ENCODE data around the gene CTDP1.

CTDP1 gene

DNA sequence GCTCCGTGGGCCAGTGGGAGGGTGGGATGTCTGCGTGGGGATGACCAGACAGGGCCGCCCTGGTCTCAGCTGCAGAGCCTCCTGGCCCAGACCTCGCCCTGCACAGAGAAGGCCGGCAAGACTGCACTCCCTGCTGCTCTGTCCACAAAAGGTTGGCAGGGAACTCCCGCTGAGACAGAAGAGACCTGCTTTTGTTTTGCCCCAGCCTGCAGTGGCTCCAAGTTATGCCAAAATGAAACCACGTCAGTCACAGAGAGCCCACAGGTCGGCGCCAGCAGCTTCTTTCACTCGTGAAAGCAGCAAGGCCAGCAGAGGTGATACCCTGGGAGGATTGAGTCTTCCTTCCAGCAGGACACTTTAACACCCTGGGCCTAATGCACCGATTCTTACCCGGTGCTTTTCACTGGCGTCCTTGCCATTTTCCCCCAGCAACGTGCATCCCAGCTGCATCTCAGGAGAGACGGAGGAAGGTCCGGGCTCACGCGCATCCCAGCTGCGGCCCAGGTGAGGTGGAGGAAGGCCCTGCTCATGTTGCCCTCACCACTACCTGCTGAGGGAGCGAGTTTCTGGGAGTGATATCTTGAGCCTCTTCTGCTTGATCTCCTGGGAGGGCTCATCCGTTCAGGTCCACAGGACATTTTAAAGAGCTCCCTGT, 22.1 kb upstream of the CTDP1 start:
- H3K4me3 ChIP-seq (ENCODE audit: low read depth, low read length): no peak overlapping the region
- TF ChIP-seq EGR2 (tag by site-specific recombination; IDR thresholded peaks at IDR 0.05; ENCODE audit: low read depth) (no peak), OSR2 (tag by site-specific recombination; IDR thresholded peaks at IDR 0.05) (no peak), ZBTB44 (tag by site-specific recombination; IDR thresholded peaks at IDR 0.05) (no peak), ZNF580 (tag by site-specific recombination; IDR thresholded peaks at IDR 0.05) (no peak), ZSCAN16 (tag by site-specific recombination; IDR thresholded peaks at IDR 0.05) (no peak), ZNF19 (tag by site-specific recombination; IDR thresholded peaks at IDR 0.05; ENCODE audit: low read depth) (no peak)
- TF ChIP-seq, protein P1, sequence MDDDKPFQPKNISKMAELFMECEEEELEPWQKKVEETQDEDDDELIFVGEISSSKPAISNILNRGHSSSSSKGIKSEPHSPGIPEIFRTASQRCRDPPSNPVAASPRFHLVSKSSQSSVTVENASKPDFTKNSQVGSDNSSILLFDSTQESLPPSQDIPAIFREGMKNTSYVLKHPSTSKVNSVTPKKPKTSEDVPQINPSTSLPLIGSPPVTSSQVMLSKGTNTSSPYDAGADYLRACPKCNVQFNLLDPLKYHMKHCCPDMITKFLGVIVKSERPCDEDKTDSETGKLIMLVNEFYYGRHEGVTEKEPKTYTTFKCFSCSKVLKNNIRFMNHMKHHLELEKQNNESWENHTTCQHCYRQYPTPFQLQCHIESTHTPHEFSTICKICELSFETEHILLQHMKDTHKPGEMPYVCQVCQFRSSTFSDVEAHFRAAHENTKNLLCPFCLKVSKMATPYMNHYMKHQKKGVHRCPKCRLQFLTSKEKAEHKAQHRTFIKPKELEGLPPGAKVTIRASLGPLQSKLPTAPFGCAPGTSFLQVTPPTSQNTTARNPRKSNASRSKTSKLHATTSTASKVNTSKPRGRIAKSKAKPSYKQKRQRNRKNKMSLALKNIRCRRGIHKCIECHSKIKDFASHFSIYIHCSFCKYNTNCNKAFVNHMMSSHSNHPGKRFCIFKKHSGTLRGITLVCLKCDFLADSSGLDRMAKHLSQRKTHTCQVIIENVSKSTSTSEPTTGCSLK (tag by site-specific recombination; IDR thresholded peaks at IDR 0.05): no peak
- POLR2A ChIA-PET: interaction anchor here (0.7 kb wide), 1 partner anchor 752 kb away, joined by 4 read pairs; no protein-coding TSS in a partner anchor
- no peak overlapping the region for H3K27ac ChIP-seq (ENCODE audit: extremely low read depth, low read depth, low read length)
- H3K36me3 ChIP-seq (ENCODE audit: control insufficient read depth in 2 of 2, insufficient read depth in 1 of 2, low read length in 2 of 2): no peaks in the 10 kb centered on the region
- CTCF ChIA-PET: no interaction called here
- H3K9me3 ChIP-seq (ENCODE audit: control insufficient read depth, insufficient read depth, low read depth, low read length): no peaks in the 10 kb centered on the region
- H3K4me1 ChIP-seq (ENCODE audit: control insufficient read depth, insufficient read depth, low read length): no peaks in the 10 kb centered on the region

DNA sequence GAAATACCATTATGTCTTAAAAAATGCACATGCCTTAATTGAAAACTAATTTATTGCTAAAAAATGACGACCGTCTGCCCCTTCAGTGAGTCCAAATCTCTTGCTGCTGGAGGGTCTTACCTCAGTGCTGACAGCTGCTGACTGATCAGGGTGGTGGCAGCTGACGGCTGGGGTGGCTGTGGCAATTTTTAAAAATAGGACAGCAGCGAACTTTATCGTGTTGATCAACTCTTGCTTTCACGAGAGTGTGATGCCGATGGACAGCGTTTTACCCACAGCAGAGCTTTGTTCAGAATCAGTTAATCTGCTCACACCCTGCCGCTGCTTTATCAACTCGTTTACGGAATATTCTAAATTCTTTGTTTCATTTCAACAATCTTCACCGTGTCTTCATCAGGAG, 21.2 kb upstream of the CTDP1 start:
- H3K4me1 ChIP-seq (ENCODE audit: control insufficient read depth, insufficient read depth, low read length): no peaks in the 10 kb centered on the region
- no peak overlapping the region for H3K4me3 ChIP-seq (ENCODE audit: low read depth, low read length)
- H3K27ac ChIP-seq (ENCODE audit: extremely low read depth, low read depth, low read length): no peak overlapping the region
- H3K36me3 ChIP-seq (ENCODE audit: control insufficient read depth in 2 of 2, insufficient read depth in 1 of 2, low read length in 2 of 2): no peaks in the 10 kb centered on the region
- CTCF ChIA-PET: no interaction called here
- H3K9me3 ChIP-seq (ENCODE audit: control insufficient read depth, insufficient read depth, low read depth, low read length): no peaks in the 10 kb centered on the region
- POLR2A ChIA-PET: no interaction called here
- TF ChIP-seq PRDM4 (tag by site-specific recombination; IDR thresholded peaks at IDR 0.05): no peak
- TF ChIP-seq, protein P2, sequence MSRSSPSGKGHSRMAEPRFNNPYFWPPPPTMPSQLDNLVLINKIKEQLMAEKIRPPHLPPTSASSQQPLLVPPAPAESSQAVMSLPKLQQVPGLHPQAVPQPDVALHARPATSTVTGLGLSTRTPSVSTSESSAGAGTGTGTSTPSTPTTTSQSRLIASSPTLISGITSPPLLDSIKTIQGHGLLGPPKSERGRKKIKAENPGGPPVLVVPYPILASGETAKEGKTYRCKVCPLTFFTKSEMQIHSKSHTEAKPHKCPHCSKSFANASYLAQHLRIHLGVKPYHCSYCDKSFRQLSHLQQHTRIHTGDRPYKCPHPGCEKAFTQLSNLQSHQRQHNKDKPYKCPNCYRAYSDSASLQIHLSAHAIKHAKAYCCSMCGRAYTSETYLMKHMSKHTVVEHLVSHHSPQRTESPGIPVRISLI (tag by site-specific recombination; IDR thresholded peaks at IDR 0.05): no peak
- no peak for TF ChIP-seq HOXD13 (CRISPR knock-in tag; IDR thresholded peaks at IDR 0.05; ENCODE audit: borderline replicate concordance)
- no peak for TF ChIP-seq ZNF513 (tag by site-specific recombination; IDR thresholded peaks at IDR 0.05)
- no peak for TF ChIP-seq ZNF184 (tag by site-specific recombination; IDR thresholded peaks at IDR 0.05)
- TF ChIP-seq ZNF112 (tag by site-specific recombination; IDR thresholded peaks at IDR 0.05): no peak
- no peak for TF ChIP-seq ZNF214 (tag by site-specific recombination; IDR thresholded peaks at IDR 0.05; ENCODE audit: borderline replicate concordance)
- TF ChIP-seq OVOL3 (tag by site-specific recombination; IDR thresholded peaks at IDR 0.05): no peak
- no peak for TF ChIP-seq YY1 (tag by site-specific recombination; IDR thresholded peaks at IDR 0.05)
- TF ChIP-seq GLI4 (tag by site-specific recombination; IDR thresholded peaks at IDR 0.05): no peak
- no peak for TF ChIP-seq ZNF133 (tag by site-specific recombination; IDR thresholded peaks at IDR 0.05)
- no peak for TF ChIP-seq ZBTB44 (tag by site-specific recombination; IDR thresholded peaks at IDR 0.05)
- TF ChIP-seq BCL11B (tag by site-specific recombination; IDR thresholded peaks at IDR 0.05; ENCODE audit: low read depth): no peak
- TF ChIP-seq ZNF629 (tag by site-specific recombination; IDR thresholded peaks at IDR 0.05): no peak

Measured in HEK293 (cell line).